H1 (cell line): Measurements from ENCODE around the gene PCGF6. TPM values are rescaled to one million over a fixed set of nuclear protein-coding genes. Genes with fewer than 3 reads are reported as not detected.

Source experiments
- CTCF ChIA-PET: fragments of 300-600 bp; sonication (Branson Sonifier 250); formaldehyde crosslinking; loops from one replicate; lab custom pipeline; 2021; ENCODE audit not compliant: partially characterized antibody; lab: Charles Lee
- POLR2A ChIA-PET: fragments of 300-600 bp; sonication (Branson Sonifier 250); formaldehyde crosslinking; loops from one replicate; lab custom pipeline; 2021; ENCODE audit warnings: inconsistent platforms; ENCODE audit not compliant: partially characterized antibody; lab: Charles Lee
- DNase-seq, 2 experiments: peaks; one replicate each; pipeline versions ENCODE4 v3.0.0 to v3.0.0-alpha.2; 2010 to 2022; ENCODE audit warnings: low spot score in 2 of 2, low read depth in 1 of 2, mixed read lengths in 1 of 2
- FAIRE-seq: peaks from 2 replicates; lab custom pipeline; 2011; peaks lifted over from hg19 to GRCh38; lab: Jason Lieb, UNC
- H2AFZ ChIP-seq: 2 replicates; pipeline ENCODE4 v1.8.1; 2012; ENCODE audit warnings: low read length, inconsistent platforms
- H2AK5ac ChIP-seq: 2 replicates; pipeline ENCODE4 v1.6.1; 2013; ENCODE audit warnings: low read depth, low read length
- H2BK120ac ChIP-seq: replicated peaks from 2 replicates; pipeline ENCODE3; 2013; ENCODE audit warnings: low read depth, low read length, inconsistent platforms
- H2BK12ac ChIP-seq: 2 replicates; pipeline ENCODE4 v1.6.1; 2013; ENCODE audit warnings: low read depth, low read length
- H2BK15ac ChIP-seq: 2 replicates; pipeline ENCODE4 v1.6.1; 2013; ENCODE audit warnings: low read length
- H2BK20ac ChIP-seq: 2 replicates; pipeline ENCODE4 v1.6.1; 2013; ENCODE audit warnings: low read length
- H2BK5ac ChIP-seq: 2 replicates; pipeline ENCODE4 v1.6.1; 2013; ENCODE audit warnings: low read depth, low read length
- H3K14ac ChIP-seq: 2 replicates; pipeline ENCODE4 v1.6.1; 2013; ENCODE audit warnings: inconsistent platforms; ENCODE audit not compliant: insufficient read length
- H3K18ac ChIP-seq: 2 replicates; pipeline ENCODE4 v1.6.1; 2013; ENCODE audit warnings: low read length; ENCODE audit errors: extremely low read depth
- H3K23ac ChIP-seq: 2 replicates; pipeline ENCODE4 v1.6.1; 2013; ENCODE audit warnings: inconsistent platforms; ENCODE audit not compliant: insufficient read length
- H3K23me2 ChIP-seq: 2 replicates; pipeline ENCODE4 v1.6.1; 2013; ENCODE audit warnings: low read depth, low read length
- H3K27ac ChIP-seq: 2 replicates; pipeline ENCODE4 v1.6.1; 2011; ENCODE audit warnings: low read depth, low read length, inconsistent platforms
- H3K27me3 ChIP-seq, 4 experiments: replicated peaks in 1 of 4; 1 replicate in 1 of 4; 2 replicates in 3 of 4; pipeline versions ENCODE4 v1.6.1 to v1.8.1; 2011 to 2013; ENCODE audit warnings: low read length in 3 of 4, mild to moderate bottlenecking in 3 of 4, inconsistent platforms in 2 of 4, mixed read lengths in 2 of 4, moderate library complexity in 1 of 4; ENCODE audit not compliant: control insufficient read depth in 3 of 4, insufficient read depth in 3 of 4; ENCODE audit errors: extremely low read depth in 1 of 4
- H3K36me3 ChIP-seq, 4 experiments: 2 replicates each; pipeline versions ENCODE4 v1.6.1 to v1.8.1; 2011 to 2013; ENCODE audit warnings: mild to moderate bottlenecking in 4 of 4, low read length in 3 of 4, moderate library complexity in 2 of 4, control low read depth in 1 of 4, inconsistent platforms in 1 of 4; ENCODE audit not compliant: insufficient read depth in 4 of 4, control insufficient read depth in 2 of 4
- H3K4ac ChIP-seq: replicated peaks from 2 replicates; pipeline ENCODE3; 2013; ENCODE audit warnings: low read length, low read depth, mixed read lengths, inconsistent platforms; ENCODE audit not compliant: insufficient read length
- H3K4me1 ChIP-seq, 4 experiments: replicated peaks in 1 of 4; 1 replicate in 1 of 4; 2 replicates in 3 of 4; pipeline versions ENCODE4 v1.6.1 to v1.8.1; 2011 to 2013; ENCODE audit warnings: low read length in 3 of 4, inconsistent platforms in 2 of 4, mixed read lengths in 1 of 4; ENCODE audit not compliant: insufficient read depth in 4 of 4, control insufficient read depth in 3 of 4
- H3K4me2 ChIP-seq, 2 experiments: 2 replicates each; pipeline versions ENCODE4 v1.6.1 to v1.8.1; 2011 to 2013; ENCODE audit warnings: low read depth in 2 of 2, low read length in 2 of 2, control low read depth in 1 of 2, inconsistent platforms in 1 of 2, mild to moderate bottlenecking in 1 of 2; ENCODE audit not compliant: insufficient read depth in 1 of 2
- H3K4me3 ChIP-seq, 4 experiments: fragments of 200-600, 300-600 bp in 1 of 4; sonication (generic), shearing (Covaris generic), sonication (Bioruptor Twin) in 1 of 4; 2 replicates each; pipeline versions ENCODE4 v1.5.1 to v1.8.1; 2011 to 2016; ENCODE audit warnings: low read length in 4 of 4, low read depth in 3 of 4, control low read depth in 2 of 4, inconsistent platforms in 2 of 4, mild to moderate bottlenecking in 2 of 4, mixed read lengths in 1 of 4, moderate library complexity in 1 of 4; ENCODE audit not compliant: insufficient read depth in 2 of 4; ENCODE audit errors: extremely low read depth in 1 of 4
- H3K56ac ChIP-seq: replicated peaks from 2 replicates; pipeline ENCODE3; 2013; ENCODE audit warnings: low read depth, mild to moderate bottlenecking, mixed read lengths, low read length, inconsistent platforms; ENCODE audit not compliant: insufficient read length
- H3K79me1 ChIP-seq: 2 replicates; pipeline ENCODE4 v1.6.1; 2013; ENCODE audit warnings: low read depth, low read length, control low read depth
- H3K79me2 ChIP-seq, 2 experiments: 2 replicates each; pipeline versions ENCODE4 v1.6.1 to v1.8.1; 2012 to 2013; ENCODE audit warnings: low read length in 2 of 2, mild to moderate bottlenecking in 2 of 2, inconsistent platforms in 1 of 2; ENCODE audit not compliant: insufficient read depth in 2 of 2, control insufficient read depth in 1 of 2
- H3K9ac ChIP-seq, 4 experiments: replicated peaks in 1 of 4; 1 replicate in 1 of 4; 2 replicates in 3 of 4; pipeline versions ENCODE4 v1.6.1 to v1.8.1; 2011 to 2013; ENCODE audit warnings: low read depth in 3 of 4, low read length in 3 of 4, control low read depth in 2 of 4, mild to moderate bottlenecking in 2 of 4, moderate library complexity in 2 of 4, inconsistent platforms in 1 of 4; ENCODE audit errors: extremely low read depth in 1 of 4
- H3K9me3 ChIP-seq, 2 experiments: 2 replicates each; pipeline versions ENCODE4 v1.6.1 to v1.8.1; 2012 to 2013; ENCODE audit warnings: mild to moderate bottlenecking in 2 of 2, moderate library complexity in 2 of 2, control low read depth in 1 of 2, inconsistent platforms in 1 of 2, low read depth in 1 of 2, low read length in 1 of 2, mixed read lengths in 1 of 2; ENCODE audit not compliant: insufficient read depth in 2 of 2
- H4K20me1 ChIP-seq, 2 experiments: replicated peaks in 1 of 2; 2 replicates each; pipeline versions ENCODE3 to v1.8.1; 2011 to 2013; ENCODE audit warnings: inconsistent platforms in 2 of 2, low read length in 2 of 2, mild to moderate bottlenecking in 1 of 2; ENCODE audit not compliant: insufficient read depth in 2 of 2, control insufficient read depth in 1 of 2
- H4K5ac ChIP-seq: 2 replicates; pipeline ENCODE4 v1.6.1; 2013; ENCODE audit warnings: low read length, low read depth, mixed read lengths, inconsistent platforms; ENCODE audit not compliant: insufficient read length
- H4K8ac ChIP-seq: 2 replicates; pipeline ENCODE4 v1.8.0; 2013; ENCODE audit warnings: mild to moderate bottlenecking, moderate library complexity, low read length, inconsistent platforms; ENCODE audit not compliant: insufficient read depth; ENCODE audit errors: extremely low read depth
- H4K91ac ChIP-seq: replicated peaks from 2 replicates; pipeline ENCODE3; 2013; ENCODE audit warnings: low read length, mixed read lengths, inconsistent platforms; ENCODE audit not compliant: insufficient read length
- BACH1 ChIP-seq: IDR thresholded peaks from 2 replicates; pipeline ENCODE4 v1.6.1; 2012; ENCODE audit warnings: low read length, improper control_type of control experiment
- BCL11A ChIP-seq, 2 experiments: IDR thresholded peaks; one replicate each; pipeline ENCODE4 v1.6.1; 2011; ENCODE audit warnings: low read depth in 2 of 2, low read length in 2 of 2, mild to moderate bottlenecking in 2 of 2
- GTF2F1 ChIP-seq: IDR thresholded peaks from 2 replicates; pipeline ENCODE4 v1.6.1; 2012; ENCODE audit warnings: low read depth, low read length, improper control_type of control experiment, borderline replicate concordance
- MAFK ChIP-seq: IDR thresholded peaks from 2 replicates; pipeline ENCODE4 v1.6.1; 2012; ENCODE audit warnings: low read depth, mild to moderate bottlenecking, improper control_type of control experiment, low read length
- POLR2A ChIP-seq, 2 experiments: IDR thresholded peaks; 1 replicate in 1 of 2; 2 replicates in 1 of 2; pipeline ENCODE4 v1.6.1; 2011; ENCODE audit warnings: low read depth in 2 of 2, low read length in 2 of 2, mild to moderate bottlenecking in 2 of 2; ENCODE audit errors: control extremely low read depth in 1 of 2
- RXRA ChIP-seq: IDR thresholded peaks from 2 replicates; pipeline ENCODE4 v1.6.1; 2011; ENCODE audit warnings: low read depth, mild to moderate bottlenecking, low read length, moderate library complexity; ENCODE audit not compliant: insufficient read depth
- SUZ12 ChIP-seq: fragments of 200-600 bp; sonication (generic); IDR thresholded peaks from 2 replicates; pipeline ENCODE4 v1.6.1; 2012; ENCODE audit warnings: mild to moderate bottlenecking, inconsistent platforms, low read length, moderate library complexity, mixed read lengths
- WGBS, 2 experiments: shearing (Covaris generic) in 1 of 2; methylation state at CpG; one replicate each; pipeline versions ENCODE4 v1.1.6 to v1.1.7; 2013 to 2015; ENCODE audit warnings: low lambda C conversion rate in 2 of 2, mixed read lengths in 2 of 2, inconsistent platforms in 1 of 2, low coverage in 1 of 2, missing lambda C conversion rate in 1 of 2; ENCODE audit not compliant: insufficient replicate concordance in 2 of 2, insufficient coverage in 1 of 2, insufficient read length in 1 of 2; ENCODE audit errors: extremely low coverage in 1 of 2, missing lambda C conversion rate in 1 of 2; 5-methylcytosine and 5-hydroxymethylcytosine counted together
- polyA plus RNA-seq, 7 experiments: library from polyadenylated mRNA; depleted of rRNA in 3 of 7; stranded (reverse) in 5 of 7; unstranded in 2 of 7; fragments of >200 nt in 5 of 7; fragments of 200-250 nt in 2 of 7; gene quantifications; 1 replicate in 5 of 7; 2 replicates in 1 of 7; 4 replicates in 1 of 7; pipeline versions ENCODE4 v1.2.1 to v1.2.3, GENCODE V29; 2011 to 2013; ENCODE audit warnings: missing spikeins in 2 of 7, mixed read lengths in 2 of 7
- total RNA-seq: library from RNA; stranded (reverse); fragmentation: NEBNext Ultra II Directional; extraction: Animal tissue kit (Norgen Biotek cat#: 25700); gene quantifications from 2 replicates; pipeline ENCODE4 v1.2.1, GENCODE V29; 2021

The PCGF6 gene
- total and polyA plus RNA-seq, 2 of the 8 experiments (the other 6 are each of a cell fraction or from before 2014, with no cell fraction given) = 6.9 to 18.6 TPM

- FAIRE-seq (no peak), DNase-seq (no peak)
- Histone ChIP-seq H3K9me3 (no peaks in the 10 kb centered on the region), H3K56ac (no peak overlapping the region), H2BK120ac (no peak overlapping the region), H4K91ac (no peak overlapping the region), H3K18ac (no peak overlapping the region), H2BK5ac (no peak overlapping the region), H3K4me2 (no peak overlapping the region), H3K4ac (no peak overlapping the region), H4K5ac (no peak overlapping the region), H3K23ac (no peak overlapping the region), H3K23me2 (no peaks in the 10 kb centered on the region), H3K79me1 (no peaks in the 10 kb centered on the region), H3K4me1 (no peaks in the 10 kb centered on the region), H2AFZ (no peak overlapping the region), H3K27me3 (no peaks in the 10 kb centered on the region), H3K9ac (no peak overlapping the region), H3K27ac (no peak overlapping the region), H2AK5ac (no peak overlapping the region), H3K79me2 (no peaks in the 10 kb centered on the region), H3K4me3 (no peak overlapping the region), H3K36me3 (peaks cover 4 to 23% (median 13%) of the 10 kb centered on the region in 4 experiments; a peak in 6 of 8 replicates), H4K8ac (no peak overlapping the region), H4K20me1 (peaks cover 0 to 2% of the 10 kb centered on the region in 2 experiments), H3K14ac (no peak overlapping the region), H2BK12ac (no peak overlapping the region), H2BK15ac (no peak overlapping the region), H2BK20ac (no peak overlapping the region)
- 88% methylated on average over 4 of the region's 4 CpGs; no CpG with 5 or more reads in 1 of the 2 experiments for WGBS, 2 experiments
- ChIA-PET POLR2A (interaction anchor here (0.6 to 1.3 kb wide), 2 partner anchors 9 to 587 kb away, joined by 3 to 6 read pairs; no protein-coding TSS in a partner anchor), CTCF (no interaction called here)
- TF ChIP-seq BCL11A (IDR thresholded peaks at IDR 0.05; ENCODE audit: low read depth in 2 of 2, low read length in 2 of 2) (no peak), MAFK (no peak), BACH1 (no peak), GTF2F1 (no peak), RXRA (no peak), POLR2A (IDR thresholded peaks at IDR 0.05; ENCODE audit: control extremely low read depth in 1 of 2, low read depth in 2 of 2, low read length in 2 of 2) (no peak), SUZ12 (no peak)
Observed at GRCh38 chr10:103336370-103336769, 14.6 kb downstream of the PCGF6 start.
